ENCODE measurements around the gene TMEM59.

GRCh38 chr1:54011316-54012007, 41.5 kb downstream of the TMEM59 start:
- no peak for TF ChIP-seq CTCF (IDR thresholded peaks at IDR 0.05)
- TF ChIP-seq POLR2A (IDR thresholded peaks at IDR 0.05): no peak

Data from Peyer's patch (tissue), 4 donors.